ENCODE measurements around the gene IREB2.

GRCh38 chr15:78388865-78389264 is 49.2 kb upstream of the IREB2 start:
- TF ChIP-seq CTCF (conservative IDR thresholded peaks at IDR 0.05; ENCODE audit: low read depth, low read length): no peak
- TF ChIP-seq EZH2 (IDR thresholded peaks at IDR 0.05; ENCODE audit: borderline replicate concordance, low read depth, low read length, poor library complexity, severe bottlenecking): no peak
